HepG2 (cell line): ENCODE measurements around the gene SNRNP27. TPM values are rescaled to one million over a fixed set of nuclear protein-coding genes. Genes with fewer than 3 reads are reported as not detected.

ENCODE experiments used
- ATF1 ChIP-seq: IDR thresholded peaks from 2 replicates; pipeline ENCODE4 v1.6.1; 2016; ENCODE audit warnings: mild to moderate bottlenecking, control low read depth
- FOXJ3 ChIP-seq: sonication (generic); formaldehyde crosslinking; IDR thresholded peaks from 2 replicates; pipeline ENCODE4 v1.4.0; 2020; ENCODE audit warnings: missing genetic modification reagents, mild to moderate bottlenecking, borderline replicate concordance
- GABPB1 ChIP-seq: IDR thresholded peaks from 2 replicates; pipeline ENCODE4 v1.6.1; 2016; ENCODE audit warnings: mild to moderate bottlenecking, missing genetic modification reagents, moderate library complexity, missing compliant biosample characterization
- PHF5A ChIP-seq: IDR thresholded peaks from one replicate; pipeline ENCODE4 v1.6.1; 2018; ENCODE audit warnings: low read depth, missing genetic modification reagents; ENCODE audit not compliant: unreplicated experiment
- POLR2AphosphoS5 ChIP-seq: IDR thresholded peaks from 2 replicates; pipeline ENCODE4 v1.6.1; 2012; ENCODE audit warnings: low read depth, low read length
- SALL1 ChIP-seq: sonication (generic); formaldehyde crosslinking; IDR thresholded peaks from 2 replicates; pipeline ENCODE4 v1.8.0; 2022; ENCODE audit warnings: mild to moderate bottlenecking, missing genetic modification reagents
- SATB2 ChIP-seq: sonication (generic); formaldehyde crosslinking; IDR thresholded peaks from 2 replicates; pipeline ENCODE4 v1.5.0; 2020; ENCODE audit warnings: missing genetic modification reagents
- SMAD1 ChIP-seq: sonication (generic); formaldehyde crosslinking; IDR thresholded peaks from 2 replicates; pipeline ENCODE4 v1.4.0; 2020; ENCODE audit warnings: missing genetic modification reagents, low read depth, mild to moderate bottlenecking, borderline replicate concordance
- TAF1 ChIP-seq: sonication (generic); formaldehyde crosslinking; IDR thresholded peaks from 2 replicates; pipeline ENCODE4 v1.4.0; 2020; ENCODE audit warnings: missing genetic modification reagents
- TEAD2 ChIP-seq: sonication (generic); formaldehyde crosslinking; IDR thresholded peaks from 2 replicates; pipeline ENCODE4 v1.9.0; 2021; ENCODE audit warnings: missing genetic modification reagents
- ZBTB40 ChIP-seq, 2 experiments: fragments of 450-650 bp in 1 of 2; sonication (generic) in 1 of 2; formaldehyde crosslinking in 1 of 2; IDR thresholded peaks; 2 replicates each; pipeline versions ENCODE4 v1.6.1 to v1.8.0; 2016 to 2022; ENCODE audit warnings: antibody characterized with exemption in 1 of 2, mild to moderate bottlenecking in 1 of 2, missing genetic modification reagents in 1 of 2
- ZFYVE20 ChIP-seq: sonication (generic); formaldehyde crosslinking; IDR thresholded peaks from 2 replicates; pipeline ENCODE4 v1.8.0; 2023; ENCODE audit warnings: low read depth, mild to moderate bottlenecking, moderate library complexity, missing genetic modification reagents, borderline replicate concordance
- ZNF10 ChIP-seq: sonication (generic); formaldehyde crosslinking; IDR thresholded peaks from 2 replicates; pipeline ENCODE4 v1.4.0; 2020; ENCODE audit warnings: mild to moderate bottlenecking, low read depth, missing genetic modification reagents, borderline replicate concordance
- polyA plus RNA-seq, 8 experiments: library from polyadenylated mRNA; depleted of rRNA in 3 of 8; stranded (reverse) in 7 of 8; unstranded in 1 of 8; fragments of >200 nt; fragmentation: Illumina TruSeq in 4 of 8; extraction: Trizol in 4 of 8; gene quantifications; 2 replicates each; pipeline versions ENCODE4 v1.2.1 to v1.2.3, GENCODE V29; 2011 to 2016; ENCODE audit warnings: low read depth in 4 of 8, missing spikeins in 1 of 8, mixed read lengths in 1 of 8; ENCODE audit not compliant: insufficient read depth in 1 of 8
- total RNA-seq, 5 experiments: library from RNA; depleted of rRNA; stranded (reverse); fragments of >200 nt; fragmentation: Illumina TruSeq; extraction: Trizol; gene quantifications; 2 replicates each; pipeline ENCODE4 v1.2.3, GENCODE V29; 2016; ENCODE audit warnings: low read depth in 1 of 5
- TF ChIP-seq, protein P1 (sequence below): conservative IDR thresholded peaks from 2 replicates; pipeline ENCODE4 v1.6.1; 2018; ENCODE audit warnings: missing genetic modification reagents
- TF ChIP-seq, protein P2 (sequence below): IDR thresholded peaks from 2 replicates; pipeline ENCODE4 v1.6.1; 2016
- TF ChIP-seq, protein P3 (sequence below): sonication (generic); formaldehyde crosslinking; IDR thresholded peaks from 2 replicates; pipeline ENCODE4 v1.8.0; 2023; ENCODE audit warnings: mild to moderate bottlenecking, missing genetic modification reagents

The SNRNP27 gene
- total and polyA plus RNA-seq, 2 of the 13 experiments (the other 11 are each of a cell fraction or from before 2014, with no cell fraction given), result 49.8 to 54.6 TPM

- peak; percentile 80; the same call in 1 of the 2 replicates for TF ChIP-seq ATF1 (CRISPR knock-in tag)
- no peak for TF ChIP-seq ZFYVE20 (CRISPR knock-in tag)
- TF ChIP-seq, protein P1, sequence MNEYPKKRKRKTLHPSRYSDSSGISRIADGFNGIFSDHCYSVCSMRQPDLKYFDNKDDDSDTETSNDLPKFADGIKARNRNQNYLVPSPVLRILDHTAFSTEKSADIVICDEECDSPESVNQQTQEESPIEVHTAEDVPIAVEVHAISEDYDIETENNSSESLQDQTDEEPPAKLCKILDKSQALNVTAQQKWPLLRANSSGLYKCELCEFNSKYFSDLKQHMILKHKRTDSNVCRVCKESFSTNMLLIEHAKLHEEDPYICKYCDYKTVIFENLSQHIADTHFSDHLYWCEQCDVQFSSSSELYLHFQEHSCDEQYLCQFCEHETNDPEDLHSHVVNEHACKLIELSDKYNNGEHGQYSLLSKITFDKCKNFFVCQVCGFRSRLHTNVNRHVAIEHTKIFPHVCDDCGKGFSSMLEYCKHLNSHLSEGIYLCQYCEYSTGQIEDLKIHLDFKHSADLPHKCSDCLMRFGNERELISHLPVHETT, result peak; percentile 86
- TF ChIP-seq, protein P2, sequence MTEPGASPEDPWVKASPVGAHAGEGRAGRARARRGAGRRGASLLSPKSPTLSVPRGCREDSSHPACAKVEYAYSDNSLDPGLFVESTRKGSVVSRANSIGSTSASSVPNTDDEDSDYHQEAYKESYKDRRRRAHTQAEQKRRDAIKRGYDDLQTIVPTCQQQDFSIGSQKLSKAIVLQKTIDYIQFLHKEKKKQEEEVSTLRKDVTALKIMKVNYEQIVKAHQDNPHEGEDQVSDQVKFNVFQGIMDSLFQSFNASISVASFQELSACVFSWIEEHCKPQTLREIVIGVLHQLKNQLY, result peak; percentile 87
- TF ChIP-seq GABPB1 (CRISPR knock-in tag), result peak; percentile 97
- TF ChIP-seq SATB2 (CRISPR knock-in tag), result peak; percentile 97; the same call in 1 of the 2 replicates
- TF ChIP-seq ZBTB40 (IDR thresholded peaks at IDR 0.05), result peak; percentile 96
- TF ChIP-seq ZBTB40 (CRISPR knock-in tag; IDR thresholded peaks at IDR 0.05), result peak; percentile 89
- TF ChIP-seq PHF5A (CRISPR knock-in tag), result peak; percentile 95
- TF ChIP-seq POLR2AphosphoS5, result peak; percentile 93
- 0 out of 2 replicates have a peak, but pooled peaks have one; percentile 69 for TF ChIP-seq TEAD2 (CRISPR knock-in tag)
- no peak for TF ChIP-seq ZNF10
- TF ChIP-seq SALL1 (CRISPR knock-in tag), result peak; percentile 90
- peak; percentile 100 for TF ChIP-seq TAF1
- TF ChIP-seq SMAD1 (CRISPR knock-in tag), result no peak
- TF ChIP-seq, protein P3, sequence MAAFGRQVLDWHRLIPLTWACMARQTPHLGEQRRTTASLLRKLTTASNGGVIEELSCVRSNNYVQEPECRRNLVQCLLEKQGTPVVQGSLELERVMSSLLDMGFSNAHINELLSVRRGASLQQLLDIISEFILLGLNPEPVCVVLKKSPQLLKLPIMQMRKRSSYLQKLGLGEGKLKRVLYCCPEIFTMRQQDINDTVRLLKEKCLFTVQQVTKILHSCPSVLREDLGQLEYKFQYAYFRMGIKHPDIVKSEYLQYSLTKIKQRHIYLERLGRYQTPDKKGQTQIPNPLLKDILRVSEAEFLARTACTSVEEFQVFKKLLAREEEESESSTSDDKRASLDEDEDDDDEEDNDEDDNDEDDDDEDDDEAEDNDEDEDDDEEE (CRISPR knock-in tag), result 0 out of 2 replicates have a peak, but pooled peaks have one; percentile 42
- peak; percentile 76; the same call in 1 of the 2 replicates for TF ChIP-seq FOXJ3 (CRISPR knock-in tag)
Observed at GRCh38 chr2:69893684-69894551, at the start of gene SNRNP27 (continued).
